ENCODE data around the gene RAB6B.

Gene RAB6B

DNA sequence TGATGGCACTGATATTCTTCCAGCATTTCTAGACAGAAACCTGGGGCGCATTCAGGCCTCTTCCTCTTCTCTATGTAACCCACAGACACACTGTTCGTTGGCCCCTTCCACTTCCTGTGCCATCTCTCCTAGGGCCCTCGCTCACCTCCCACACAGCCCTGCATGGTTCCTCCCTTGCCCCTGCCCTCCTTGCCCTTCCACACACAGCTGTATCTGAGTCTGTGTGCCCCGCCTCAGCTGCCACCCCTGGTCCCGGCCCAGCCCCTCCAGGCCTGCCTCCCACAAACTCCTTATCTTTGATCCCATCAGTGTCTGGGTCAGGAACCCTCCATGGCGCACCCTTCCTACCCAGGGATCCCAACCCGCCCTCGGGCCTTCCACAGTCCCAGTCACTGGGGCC, 37.9 kb downstream of the RAB6B start:
- H3K4me3 ChIP-seq (ENCODE audit: low read depth, low read length): no peak overlapping the region
- DNase-seq (ENCODE audit: low read depth): no peak
- TF ChIP-seq, protein P1, sequence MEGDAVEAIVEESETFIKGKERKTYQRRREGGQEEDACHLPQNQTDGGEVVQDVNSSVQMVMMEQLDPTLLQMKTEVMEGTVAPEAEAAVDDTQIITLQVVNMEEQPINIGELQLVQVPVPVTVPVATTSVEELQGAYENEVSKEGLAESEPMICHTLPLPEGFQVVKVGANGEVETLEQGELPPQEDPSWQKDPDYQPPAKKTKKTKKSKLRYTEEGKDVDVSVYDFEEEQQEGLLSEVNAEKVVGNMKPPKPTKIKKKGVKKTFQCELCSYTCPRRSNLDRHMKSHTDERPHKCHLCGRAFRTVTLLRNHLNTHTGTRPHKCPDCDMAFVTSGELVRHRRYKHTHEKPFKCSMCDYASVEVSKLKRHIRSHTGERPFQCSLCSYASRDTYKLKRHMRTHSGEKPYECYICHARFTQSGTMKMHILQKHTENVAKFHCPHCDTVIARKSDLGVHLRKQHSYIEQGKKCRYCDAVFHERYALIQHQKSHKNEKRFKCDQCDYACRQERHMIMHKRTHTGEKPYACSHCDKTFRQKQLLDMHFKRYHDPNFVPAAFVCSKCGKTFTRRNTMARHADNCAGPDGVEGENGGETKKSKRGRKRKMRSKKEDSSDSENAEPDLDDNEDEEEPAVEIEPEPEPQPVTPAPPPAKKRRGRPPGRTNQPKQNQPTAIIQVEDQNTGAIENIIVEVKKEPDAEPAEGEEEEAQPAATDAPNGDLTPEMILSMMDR (IDR thresholded peaks at IDR 0.05; ENCODE audit: low read depth, low read length, missing control alignments): no peak

GRCh38 chr3:133856316-133856715, 39.4 kb downstream of the RAB6B start:
- H3K4me3 ChIP-seq (ENCODE audit: low read depth, low read length): no peak overlapping the region
- DNase-seq (ENCODE audit: low read depth): no peak
- TF ChIP-seq, protein P1 (IDR thresholded peaks at IDR 0.05; ENCODE audit: low read depth, low read length, missing control alignments): no peak

DNA sequence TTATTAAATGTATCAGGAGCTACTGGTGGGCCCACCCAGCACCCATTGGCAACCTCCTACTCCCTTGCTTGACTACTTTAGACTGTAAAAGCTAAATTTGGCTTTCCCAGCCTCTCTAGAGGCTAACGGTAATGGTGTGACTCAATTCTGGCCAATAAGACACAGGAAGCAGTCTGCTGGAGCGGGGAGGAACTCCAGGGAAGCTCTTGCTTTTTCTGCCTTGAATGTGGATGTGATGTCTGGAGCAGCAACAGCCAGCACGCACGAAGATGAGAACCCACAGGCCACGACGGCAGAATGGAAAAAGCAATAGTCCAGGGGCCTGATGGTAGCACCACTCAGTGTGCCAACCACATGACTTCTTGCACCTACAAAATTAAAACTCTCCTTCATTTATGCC, 39.9 kb downstream of the RAB6B start:
- no peak overlapping the region for H3K4me3 ChIP-seq (ENCODE audit: low read depth, low read length)
- TF ChIP-seq, protein P1 (IDR thresholded peaks at IDR 0.05; ENCODE audit: low read depth, low read length, missing control alignments): no peak
- no peak for DNase-seq (ENCODE audit: low read depth)

DNA sequence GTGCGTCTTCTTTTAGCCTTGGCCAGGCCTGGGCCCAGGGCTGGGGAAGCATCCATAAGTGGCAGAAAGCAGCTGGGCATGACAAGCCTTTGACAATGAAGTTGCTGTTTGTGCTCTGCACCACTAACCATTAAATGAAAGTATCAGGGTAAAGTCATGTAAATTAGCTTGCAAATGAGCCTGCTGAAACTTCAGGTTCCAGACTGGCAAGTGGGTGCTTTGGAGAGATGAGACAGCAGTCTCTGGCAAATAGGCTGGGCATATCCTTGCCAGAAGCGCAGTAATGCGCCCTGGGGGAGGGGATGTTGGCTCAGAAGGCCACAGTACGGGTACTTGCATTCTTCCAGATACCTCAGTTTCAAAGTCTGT, 40.7 kb downstream of the RAB6B start:
- no peak overlapping the region for H3K4me3 ChIP-seq (ENCODE audit: low read depth, low read length)
- TF ChIP-seq, protein P1 (IDR thresholded peaks at IDR 0.05; ENCODE audit: low read depth, low read length, missing control alignments): no peak
- DNase-seq (ENCODE audit: low read depth): no peak

DNA sequence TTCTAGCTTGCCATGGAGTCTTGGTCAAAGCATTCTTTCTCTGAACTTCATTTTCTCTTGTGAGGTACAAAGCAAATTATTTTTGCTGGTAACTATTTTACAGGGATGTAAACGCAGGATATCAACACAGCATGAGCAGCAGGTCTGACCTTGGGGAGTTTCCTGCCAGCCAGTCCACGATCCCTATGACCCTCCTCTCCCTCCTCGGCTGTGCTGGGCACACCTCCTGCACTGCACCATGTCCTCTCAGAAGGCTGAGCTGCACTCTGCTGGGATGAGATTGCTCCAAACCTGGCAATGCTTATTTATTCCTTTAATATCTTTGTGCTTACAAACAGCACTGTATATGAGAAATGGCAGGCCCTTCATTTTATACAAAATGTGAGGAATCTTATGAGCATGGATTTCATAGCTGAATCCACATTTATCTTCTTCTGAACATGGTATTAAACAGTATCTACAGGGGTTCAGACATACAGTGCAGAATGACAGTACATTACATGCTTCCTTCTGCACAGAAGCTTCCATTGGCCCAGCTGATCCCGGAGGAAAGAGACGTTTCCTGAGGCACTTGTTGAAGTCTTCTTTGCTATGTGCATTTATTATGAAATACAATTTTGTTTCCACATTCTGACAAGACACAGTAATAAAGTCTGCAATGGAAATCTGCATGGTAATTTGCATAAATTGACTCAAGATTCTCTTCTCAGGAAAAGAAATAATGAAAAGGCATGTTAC, 41.2 kb downstream of the RAB6B start:
- DNase-seq (ENCODE audit: low read depth): no peak
- H3K4me3 ChIP-seq (ENCODE audit: low read depth, low read length): no peak overlapping the region
- TF ChIP-seq, protein P1 (IDR thresholded peaks at IDR 0.05; ENCODE audit: low read depth, low read length, missing control alignments): no peak

GRCh38 chr3:133853925-133854227, 41.8 kb downstream of the RAB6B start:
- TF ChIP-seq, protein P1 (IDR thresholded peaks at IDR 0.05; ENCODE audit: low read depth, low read length, missing control alignments): no peak
- no peak overlapping the region for H3K4me3 ChIP-seq (ENCODE audit: low read depth, low read length)
- no peak for DNase-seq (ENCODE audit: low read depth)
